ENCODE measurements around the gene TMPO. TPM values are rescaled to one million over a fixed set of nuclear protein-coding genes. Genes with fewer than 3 reads are reported as not detected.

TMPO gene
- total and polyA plus RNA-seq, 10 of the 15 experiments (the other 5 are each of a cell fraction or from before 2014, with no cell fraction given) = 79.8 to 246 (median 179) TPM

DNA sequence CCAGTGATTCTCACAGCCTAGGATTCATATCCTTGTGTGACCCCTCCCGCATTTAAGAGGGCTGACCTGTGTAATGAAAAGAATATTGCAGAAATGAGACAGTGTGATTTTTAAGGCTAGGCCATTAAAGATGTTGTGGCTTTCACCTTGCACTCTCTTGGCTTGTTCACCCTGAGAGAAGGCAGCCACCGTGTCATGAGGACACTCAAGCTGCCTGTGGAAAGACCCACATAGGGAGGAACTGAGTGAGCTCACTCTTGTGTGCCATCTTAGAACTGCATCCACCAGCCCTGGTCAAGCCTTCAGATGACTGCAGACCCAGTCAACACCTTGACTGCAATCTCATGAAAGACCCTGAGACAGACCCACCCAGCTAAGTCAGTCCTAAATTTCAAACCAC, 46.3 kb upstream of the TMPO start:
- H3K27ac ChIP-seq (ENCODE audit: control insufficient read depth, insufficient read depth) = no peak overlapping the region
- peaks cover 11% of the 10 kb centered on the region for H3K4me1 ChIP-seq (ENCODE audit: control insufficient read depth, insufficient read depth, low read length)
- intact Hi-C loops (cut with micrococcal nuclease; ENCODE audit: unreplicated experiment) (no loop called here), in situ Hi-C loops (cut with MboI) (no loop called here)
- DNase-seq (ENCODE audit: low read depth, low spot score) (no peak), ATAC-seq (peak; percentile 81), FAIRE-seq (no peak)
- ChIA-PET CTCF (interaction anchor here (1.5 kb wide), 1 partner anchor 23 kb away, joined by 4 read pairs; no protein-coding TSS in a partner anchor), POLR2A (no interaction called here), SMC1A (ENCODE audit: uncharacterized antibody, unreplicated experiment) (interaction anchor here (0.7 to 2.0 kb wide), 3 partner anchors 23 to 126 kb away, joined by 3 to 5 read pairs (median 3); no protein-coding TSS in a partner anchor), RAD21 (ENCODE audit: unreplicated experiment) (no interaction called here)
- TF ChIP-seq EP300 (IDR thresholded peaks at IDR 0.05; ENCODE audit: borderline replicate concordance in 1 of 2, control insufficient read depth in 1 of 2, low read depth in 2 of 2, low read length in 2 of 2) (no peak), CREB1 (IDR thresholded peaks at IDR 0.05; ENCODE audit: low read depth) (no peak), FOXK2 (IDR thresholded peaks at IDR 0.05) (no peak), SPI1 (IDR thresholded peaks at IDR 0.05; ENCODE audit: borderline replicate concordance, insufficient read depth, low read depth, low read length) (no peak), SIX5 (IDR thresholded peaks at IDR 0.05; ENCODE audit: low read depth, low read length, severe bottlenecking) (no peak)
- TF ChIP-seq, protein P1, sequence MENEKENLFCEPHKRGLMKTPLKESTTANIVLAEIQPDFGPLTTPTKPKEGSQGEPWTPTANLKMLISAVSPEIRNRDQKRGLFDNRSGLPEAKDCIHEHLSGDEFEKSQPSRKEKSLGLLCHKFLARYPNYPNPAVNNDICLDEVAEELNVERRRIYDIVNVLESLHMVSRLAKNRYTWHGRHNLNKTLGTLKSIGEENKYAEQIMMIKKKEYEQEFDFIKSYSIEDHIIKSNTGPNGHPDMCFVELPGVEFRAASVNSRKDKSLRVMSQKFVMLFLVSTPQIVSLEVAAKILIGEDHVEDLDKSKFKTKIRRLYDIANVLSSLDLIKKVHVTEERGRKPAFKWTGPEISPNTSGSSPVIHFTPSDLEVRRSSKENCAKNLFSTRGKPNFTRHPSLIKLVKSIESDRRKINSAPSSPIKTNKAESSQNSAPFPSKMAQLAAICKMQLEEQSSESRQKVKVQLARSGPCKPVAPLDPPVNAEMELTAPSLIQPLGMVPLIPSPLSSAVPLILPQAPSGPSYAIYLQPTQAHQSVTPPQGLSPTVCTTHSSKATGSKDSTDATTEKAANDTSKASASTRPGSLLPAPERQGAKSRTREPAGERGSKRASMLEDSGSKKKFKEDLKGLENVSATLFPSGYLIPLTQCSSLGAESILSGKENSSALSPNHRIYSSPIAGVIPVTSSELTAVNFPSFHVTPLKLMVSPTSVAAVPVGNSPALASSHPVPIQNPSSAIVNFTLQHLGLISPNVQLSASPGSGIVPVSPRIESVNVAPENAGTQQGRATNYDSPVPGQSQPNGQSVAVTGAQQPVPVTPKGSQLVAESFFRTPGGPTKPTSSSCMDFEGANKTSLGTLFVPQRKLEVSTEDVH (IDR thresholded peaks at IDR 0.05; ENCODE audit: low read depth, partially characterized antibody) = no peak
- TF ChIP-seq, protein P2, sequence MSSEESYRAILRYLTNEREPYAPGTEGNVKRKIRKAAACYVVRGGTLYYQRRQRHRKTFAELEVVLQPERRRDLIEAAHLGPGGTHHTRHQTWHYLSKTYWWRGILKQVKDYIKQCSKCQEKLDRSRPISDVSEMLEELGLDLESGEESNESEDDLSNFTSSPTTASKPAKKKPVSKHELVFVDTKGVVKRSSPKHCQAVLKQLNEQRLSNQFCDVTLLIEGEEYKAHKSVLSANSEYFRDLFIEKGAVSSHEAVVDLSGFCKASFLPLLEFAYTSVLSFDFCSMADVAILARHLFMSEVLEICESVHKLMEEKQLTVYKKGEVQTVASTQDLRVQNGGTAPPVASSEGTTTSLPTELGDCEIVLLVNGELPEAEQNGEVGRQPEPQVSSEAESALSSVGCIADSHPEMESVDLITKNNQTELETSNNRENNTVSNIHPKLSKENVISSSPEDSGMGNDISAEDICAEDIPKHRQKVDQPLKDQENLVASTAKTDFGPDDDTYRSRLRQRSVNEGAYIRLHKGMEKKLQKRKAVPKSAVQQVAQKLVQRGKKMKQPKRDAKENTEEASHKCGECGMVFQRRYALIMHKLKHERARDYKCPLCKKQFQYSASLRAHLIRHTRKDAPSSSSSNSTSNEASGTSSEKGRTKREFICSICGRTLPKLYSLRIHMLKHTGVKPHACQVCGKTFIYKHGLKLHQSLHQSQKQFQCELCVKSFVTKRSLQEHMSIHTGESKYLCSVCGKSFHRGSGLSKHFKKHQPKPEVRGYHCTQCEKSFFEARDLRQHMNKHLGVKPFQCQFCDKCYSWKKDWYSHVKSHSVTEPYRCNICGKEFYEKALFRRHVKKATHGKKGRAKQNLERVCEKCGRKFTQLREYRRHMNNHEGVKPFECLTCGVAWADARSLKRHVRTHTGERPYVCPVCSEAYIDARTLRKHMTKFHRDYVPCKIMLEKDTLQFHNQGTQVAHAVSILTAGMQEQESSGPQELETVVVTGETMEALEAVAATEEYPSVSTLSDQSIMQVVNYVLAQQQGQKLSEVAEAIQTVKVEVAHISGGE (CRISPR knock-in tag; IDR thresholded peaks at IDR 0.05) = no peak
- TF ChIP-seq, protein P3, sequence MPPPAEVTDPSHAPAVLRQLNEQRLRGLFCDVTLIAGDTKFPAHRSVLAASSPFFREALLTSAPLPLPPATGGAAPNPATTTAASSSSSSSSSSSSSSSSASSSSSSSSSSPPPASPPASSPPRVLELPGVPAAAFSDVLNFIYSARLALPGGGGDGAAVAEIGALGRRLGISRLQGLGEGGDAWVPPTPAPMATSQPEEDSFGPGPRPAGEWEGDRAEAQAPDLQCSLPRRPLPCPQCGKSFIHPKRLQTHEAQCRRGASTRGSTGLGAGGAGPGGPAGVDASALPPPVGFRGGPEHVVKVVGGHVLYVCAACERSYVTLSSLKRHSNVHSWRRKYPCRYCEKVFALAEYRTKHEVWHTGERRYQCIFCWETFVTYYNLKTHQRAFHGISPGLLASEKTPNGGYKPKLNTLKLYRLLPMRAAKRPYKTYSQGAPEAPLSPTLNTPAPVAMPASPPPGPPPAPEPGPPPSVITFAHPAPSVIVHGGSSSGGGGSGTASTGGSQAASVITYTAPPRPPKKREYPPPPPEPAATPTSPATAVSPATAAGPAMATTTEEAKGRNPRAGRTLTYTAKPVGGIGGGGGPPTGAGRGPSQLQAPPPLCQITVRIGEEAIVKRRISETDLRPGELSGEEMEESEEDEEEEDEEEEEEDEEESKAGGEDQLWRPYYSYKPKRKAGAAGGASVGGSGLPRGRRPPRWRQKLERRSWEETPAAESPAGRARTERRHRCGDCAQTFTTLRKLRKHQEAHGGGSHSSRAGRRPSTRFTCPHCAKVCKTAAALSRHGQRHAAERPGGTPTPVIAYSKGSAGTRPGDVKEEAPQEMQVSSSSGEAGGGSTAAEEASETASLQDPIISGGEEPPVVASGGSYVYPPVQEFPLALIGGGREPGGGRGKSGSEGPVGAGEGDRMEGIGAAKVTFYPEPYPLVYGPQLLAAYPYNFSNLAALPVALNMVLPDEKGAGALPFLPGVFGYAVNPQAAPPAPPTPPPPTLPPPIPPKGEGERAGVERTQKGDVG (CRISPR knock-in tag; IDR thresholded peaks at IDR 0.05) = no peak
- TF ChIP-seq, protein P4, sequence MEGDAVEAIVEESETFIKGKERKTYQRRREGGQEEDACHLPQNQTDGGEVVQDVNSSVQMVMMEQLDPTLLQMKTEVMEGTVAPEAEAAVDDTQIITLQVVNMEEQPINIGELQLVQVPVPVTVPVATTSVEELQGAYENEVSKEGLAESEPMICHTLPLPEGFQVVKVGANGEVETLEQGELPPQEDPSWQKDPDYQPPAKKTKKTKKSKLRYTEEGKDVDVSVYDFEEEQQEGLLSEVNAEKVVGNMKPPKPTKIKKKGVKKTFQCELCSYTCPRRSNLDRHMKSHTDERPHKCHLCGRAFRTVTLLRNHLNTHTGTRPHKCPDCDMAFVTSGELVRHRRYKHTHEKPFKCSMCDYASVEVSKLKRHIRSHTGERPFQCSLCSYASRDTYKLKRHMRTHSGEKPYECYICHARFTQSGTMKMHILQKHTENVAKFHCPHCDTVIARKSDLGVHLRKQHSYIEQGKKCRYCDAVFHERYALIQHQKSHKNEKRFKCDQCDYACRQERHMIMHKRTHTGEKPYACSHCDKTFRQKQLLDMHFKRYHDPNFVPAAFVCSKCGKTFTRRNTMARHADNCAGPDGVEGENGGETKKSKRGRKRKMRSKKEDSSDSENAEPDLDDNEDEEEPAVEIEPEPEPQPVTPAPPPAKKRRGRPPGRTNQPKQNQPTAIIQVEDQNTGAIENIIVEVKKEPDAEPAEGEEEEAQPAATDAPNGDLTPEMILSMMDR (IDR thresholded peaks at IDR 0.05 in 2 of 3, conservative IDR thresholded peaks at IDR 0.05 in 1 of 3; ENCODE audit: control insufficient read depth in 2 of 3, extremely low read depth in 1 of 3, insufficient read depth in 1 of 3, low read depth in 3 of 3, low read length in 3 of 3) = no peak
- BruUV-seq (replicated peaks) = no TSS peak
- H3K4me3 ChIP-seq = no peak overlapping the region
- 0 out of 2 replicates have a peak overlapping the region, but pooled peaks have one; percentile 17 for H3K4me2 ChIP-seq (ENCODE audit: control insufficient read depth, insufficient read depth)
- no peaks in the 10 kb centered on the region for H3K36me3 ChIP-seq (ENCODE audit: control insufficient read depth in 2 of 2, insufficient read depth in 2 of 2, low read length in 1 of 2)
- 25% methylated on average over 2 of the region's 2 CpGs for WGBS (ENCODE audit: insufficient coverage, insufficient replicate concordance, low lambda C conversion rate, missing lambda C conversion rate)
- H4K20me1 ChIP-seq (ENCODE audit: control insufficient read depth, insufficient read depth) = no peaks in the 10 kb centered on the region
- H2AFZ ChIP-seq (ENCODE audit: control insufficient read depth, low read depth, low read length) = no peak overlapping the region
- H3K9ac ChIP-seq (ENCODE audit: control insufficient read depth, insufficient read depth, low read length) = no peak overlapping the region
- H3K9me3 ChIP-seq (replicated peaks; ENCODE audit: control insufficient read depth, insufficient read depth, low read length) = no peaks in the 10 kb centered on the region
- H3K79me2 ChIP-seq (ENCODE audit: control insufficient read depth, insufficient read depth, low read length) = no peaks in the 10 kb centered on the region
- H3K27me3 ChIP-seq (replicated peaks in 1 of 2; ENCODE audit: control insufficient read depth in 2 of 2, insufficient read depth in 2 of 2, low read length in 1 of 2) = no peaks in the 10 kb centered on the region; a peak in 1 of 4 replicates

All from GM12878 (cell line).